GM10266 (cell line): ENCODE measurements around the gene G3BP1.

Source experiments
- DNase-seq: peaks from one replicate; pipeline ENCODE4 v3.0.0; 2012; ENCODE audit errors: extremely low spot score
- CTCF ChIP-seq: IDR thresholded peaks from 2 replicates; pipeline ENCODE4 v1.5.1; 2012; ENCODE audit warnings: mild to moderate bottlenecking, low read depth; ENCODE audit not compliant: control insufficient read depth, insufficient read depth; ENCODE audit errors: missing control alignments

The G3BP1 gene

GRCh38 chr5:151811593-151812321 lies 40.0 kb downstream of the G3BP1 start:
- no peak for DNase-seq
- TF ChIP-seq CTCF, result no peak

- no peak for DNase-seq
- TF ChIP-seq CTCF, result no peak
These were observed 41.1 kb downstream of the G3BP1 start for GRCh38 chr5:151812757-151813309.

- no peak for TF ChIP-seq CTCF
These were observed 43.3 kb downstream of the G3BP1 start for GRCh38 chr5:151815051-151815450.

GRCh38 chr5:151819830-151820229 lies 48.1 kb downstream of the G3BP1 start:
- TF ChIP-seq CTCF, result no peak
- DNase-seq, result no peak

More at GRCh38 chr5:151815051-151815450, 43.3 kb downstream of the G3BP1 start:
- DNase-seq, result no peak

GRCh38 chr5:151820271-151820670 lies 48.5 kb downstream of the G3BP1 start:
- no peak for TF ChIP-seq CTCF
- DNase-seq, result no peak

GRCh38 chr5:151820903-151821302 lies 49.1 kb downstream of the G3BP1 start:
- no peak for DNase-seq
- TF ChIP-seq CTCF, result no peak

GRCh38 chr5:151822141-151822540 lies 50.4 kb downstream of the G3BP1 start:
- DNase-seq, result no peak
- no peak for TF ChIP-seq CTCF
